Measurements from ENCODE around the gene SPTA1.

Gene SPTA1

GRCh38 chr1:158579733-158580132 lies 106.8 kb downstream of the SPTA1 start, which contains the start of gene OR10X1:
Gene OR10X1 (minus strand): TSS chr1:158579899. CDS start chr1:158579899, 0 bp downstream.
- no peak within 1 kb of the TSS for H3K27ac ChIP-seq (ENCODE audit: low read depth, low read length, severe bottlenecking)
- H3K4me3 ChIP-seq (ENCODE audit: extremely low read depth, insufficient read depth, low read length, poor library complexity, severe bottlenecking) = no peak within 1 kb of the TSS
- peaks cover 6% of the 10 kb centered on the region for H3K4me1 ChIP-seq (ENCODE audit: control insufficient read depth, insufficient read depth, low read length, poor library complexity, severe bottlenecking)
- no peaks in the 10 kb centered on the region for H3K9me3 ChIP-seq (ENCODE audit: control insufficient read depth, low read length)
- H3K36me3 ChIP-seq (ENCODE audit: control insufficient read depth, insufficient read depth, low read length) = no peaks in the 10 kb centered on the region
- no CpG with 5 or more reads among the region's 1 CpG for WGBS, 2 experiments (ENCODE audit: insufficient coverage in 2 of 2)

GRCh38 chr1:158577561-158577960 lies 109.0 kb downstream of the SPTA1 start:
- 83 to 100% methylated on average over 1 of the region's 3 CpGs for WGBS, 2 experiments (ENCODE audit: insufficient coverage in 2 of 2)
- no peaks in the 10 kb centered on the region for H3K9me3 ChIP-seq (ENCODE audit: control insufficient read depth, low read length)

GRCh38 chr1:158572226-158572625 lies 114.3 kb downstream of the SPTA1 start:
- H3K4me1 ChIP-seq (ENCODE audit: control insufficient read depth, insufficient read depth, low read length, poor library complexity, severe bottlenecking) = no peaks in the 10 kb centered on the region
- no peak overlapping the region for H3K27ac ChIP-seq (ENCODE audit: low read depth, low read length, severe bottlenecking)
- no peaks in the 10 kb centered on the region for H3K9me3 ChIP-seq (ENCODE audit: control insufficient read depth, low read length)
- H3K36me3 ChIP-seq (ENCODE audit: control insufficient read depth, insufficient read depth, low read length) = no peaks in the 10 kb centered on the region
- no peak overlapping the region for H3K4me3 ChIP-seq (ENCODE audit: extremely low read depth, insufficient read depth, low read length, poor library complexity, severe bottlenecking)
- WGBS, 2 experiments (ENCODE audit: insufficient coverage in 2 of 2) = no CpG with 5 or more reads among the region's 1 CpG

More at GRCh38 chr1:158577561-158577960, 109.0 kb downstream of the SPTA1 start:
- Histone ChIP-seq H3K27ac (ENCODE audit: low read depth, low read length, severe bottlenecking) (no peak overlapping the region), H3K4me3 (ENCODE audit: extremely low read depth, insufficient read depth, low read length, poor library complexity, severe bottlenecking) (no peak overlapping the region), H3K4me1 (ENCODE audit: control insufficient read depth, insufficient read depth, low read length, poor library complexity, severe bottlenecking) (peaks cover 6% of the 10 kb centered on the region), H3K36me3 (ENCODE audit: control insufficient read depth, insufficient read depth, low read length) (no peaks in the 10 kb centered on the region)

DNA sequence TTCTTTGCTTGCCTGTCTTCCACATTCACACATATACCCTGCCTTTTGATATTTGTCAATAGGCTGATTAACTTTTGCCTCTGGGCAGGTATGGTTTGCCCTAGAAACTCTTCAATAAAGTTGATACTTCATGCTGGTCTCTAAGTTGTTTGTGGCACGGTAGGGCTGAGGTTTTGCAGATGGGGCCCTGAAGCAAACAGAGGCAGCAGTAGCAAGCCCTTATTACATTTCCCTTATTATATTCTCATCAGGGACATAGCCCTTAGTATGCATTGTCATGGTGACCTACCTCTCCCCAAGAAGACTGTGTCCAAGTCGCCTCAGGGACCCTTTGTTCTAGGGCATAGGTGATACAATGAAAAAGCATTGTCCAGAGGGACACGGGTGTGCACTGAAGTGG lies 116.0 kb downstream of the SPTA1 start, which contains the start of gene OR6P1:
Gene OR6P1 (minus strand): TSS at position 101 of the 400 bp plus-strand sequence. CDS start 6,976 bp downstream, outside the sequence.
- no peak within 1 kb of the TSS for H3K4me3 ChIP-seq (ENCODE audit: extremely low read depth, insufficient read depth, low read length, poor library complexity, severe bottlenecking)
- WGBS, 2 experiments (ENCODE audit: insufficient coverage in 2 of 2) = 90% methylated on average over 2 of the region's 3 CpGs; no CpG with 5 or more reads in 1 of the 2 experiments
- no peaks in the 10 kb centered on the region for H3K9me3 ChIP-seq (ENCODE audit: control insufficient read depth, low read length)
- no peaks in the 10 kb centered on the region for H3K4me1 ChIP-seq (ENCODE audit: control insufficient read depth, insufficient read depth, low read length, poor library complexity, severe bottlenecking)
- H3K36me3 ChIP-seq (ENCODE audit: control insufficient read depth, insufficient read depth, low read length) = no peaks in the 10 kb centered on the region
- H3K27ac ChIP-seq (ENCODE audit: low read depth, low read length, severe bottlenecking) = no peak within 1 kb of the TSS

DNA sequence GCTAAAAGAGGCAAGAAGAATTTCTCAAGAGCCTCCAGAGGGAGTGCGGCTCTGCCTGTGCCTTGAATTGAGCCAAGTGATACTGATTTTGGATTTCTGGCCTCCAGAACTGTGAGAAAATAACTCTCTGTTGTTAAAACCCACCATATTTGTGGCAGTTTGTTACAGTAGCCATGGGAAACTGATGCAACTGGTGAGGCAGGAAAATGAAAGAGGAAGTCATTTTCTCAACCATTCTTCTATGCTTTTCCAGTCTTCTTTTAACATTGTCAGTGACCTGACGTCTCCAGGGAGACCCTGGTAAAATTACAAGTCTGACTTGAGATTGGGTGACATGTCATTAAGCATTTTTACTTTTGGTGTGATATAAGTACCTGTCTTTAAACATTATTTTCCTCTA lies 121.9 kb downstream of the SPTA1 start:
- Histone ChIP-seq H3K27ac (ENCODE audit: low read depth, low read length, severe bottlenecking) (no peak overlapping the region), H3K4me1 (ENCODE audit: control insufficient read depth, insufficient read depth, low read length, poor library complexity, severe bottlenecking) (no peaks in the 10 kb centered on the region), H3K9me3 (ENCODE audit: control insufficient read depth, low read length) (no peaks in the 10 kb centered on the region), H3K36me3 (ENCODE audit: control insufficient read depth, insufficient read depth, low read length) (no peaks in the 10 kb centered on the region), H3K4me3 (ENCODE audit: extremely low read depth, insufficient read depth, low read length, poor library complexity, severe bottlenecking) (no peak overlapping the region)
- 100% methylated on average over 1 of the region's 2 CpGs; no CpG with 5 or more reads in 1 of the 2 experiments for WGBS, 2 experiments (ENCODE audit: insufficient coverage in 2 of 2)

- H3K4me3 ChIP-seq (ENCODE audit: extremely low read depth, insufficient read depth, low read length, poor library complexity, severe bottlenecking) = no peak overlapping the region
- no peaks in the 10 kb centered on the region for H3K4me1 ChIP-seq (ENCODE audit: control insufficient read depth, insufficient read depth, low read length, poor library complexity, severe bottlenecking)
- no peaks in the 10 kb centered on the region for H3K9me3 ChIP-seq (ENCODE audit: control insufficient read depth, low read length)
- no CpG with 5 or more reads among the region's 2 CpGs for WGBS, 2 experiments (ENCODE audit: insufficient coverage in 2 of 2)
- no peak overlapping the region for H3K27ac ChIP-seq (ENCODE audit: low read depth, low read length, severe bottlenecking)
- H3K36me3 ChIP-seq (ENCODE audit: control insufficient read depth, insufficient read depth, low read length) = no peaks in the 10 kb centered on the region
Measured at GRCh38 chr1:158563853-158564252, 122.7 kb downstream of the SPTA1 start.
